ENCODE results near the gene PCDHGA12.
A peak's percentile ranks its signal among the peaks of the same experiment; 100 is the strongest.
"Not testable (repeated sequence)": the region's sequence is repeated elsewhere in the genome, so short reads cannot be mapped to it uniquely, and the experiment has no call there.

PCDHGA12 gene

DNA sequence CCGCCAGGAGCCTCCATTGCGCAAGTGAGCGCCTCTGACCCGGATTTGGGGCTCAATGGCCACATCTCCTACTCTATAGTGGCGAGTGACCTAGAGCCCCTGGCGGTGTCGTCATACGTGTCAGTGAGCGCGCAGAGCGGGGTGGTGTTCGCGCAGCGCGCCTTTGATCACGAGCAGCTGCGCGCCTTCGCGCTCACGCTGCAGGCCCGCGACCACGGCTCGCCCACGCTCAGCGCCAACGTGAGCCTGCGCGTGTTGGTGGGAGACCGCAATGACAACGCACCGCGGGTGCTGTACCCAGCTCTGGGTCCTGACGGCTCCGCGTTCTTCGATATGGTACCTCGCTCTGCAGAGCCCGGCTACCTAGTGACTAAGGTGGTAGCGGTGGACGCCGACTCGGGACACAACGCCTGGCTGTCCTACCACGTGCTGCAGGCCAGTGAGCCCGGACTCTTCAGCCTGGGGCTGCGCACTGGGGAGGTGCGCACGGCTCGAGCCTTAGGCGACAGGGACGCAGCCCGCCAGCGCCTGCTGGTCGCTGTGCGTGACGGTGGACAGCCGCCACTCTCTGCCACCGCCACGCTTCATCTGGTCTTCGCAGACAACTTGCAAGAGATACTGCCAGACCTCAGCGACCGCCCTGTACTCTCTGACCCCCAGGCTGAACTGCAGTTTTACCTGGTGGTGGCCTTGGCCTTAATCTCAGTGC is 20.6 kb upstream of the PCDHGA12 start:
- no peak for DNase-seq

DNA sequence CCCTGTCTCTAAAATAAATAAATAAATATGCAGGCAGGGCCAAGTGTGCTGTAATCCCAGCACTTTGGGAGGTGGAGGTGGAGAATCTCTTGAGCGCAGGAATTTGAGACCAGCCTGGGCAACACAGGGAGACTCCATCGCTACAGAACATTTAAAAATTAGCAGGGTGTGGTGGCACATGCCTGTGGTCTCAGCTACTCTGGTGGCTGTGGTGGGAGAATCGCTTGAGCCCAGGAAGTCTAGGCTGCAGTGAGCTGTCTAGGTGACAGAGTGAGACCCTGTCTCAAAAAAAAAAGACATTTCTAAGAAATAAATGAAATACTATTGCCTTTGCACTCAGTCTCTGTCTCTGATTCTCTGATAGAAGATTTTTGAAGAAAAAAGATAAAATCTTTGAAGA is 18.7 kb upstream of the PCDHGA12 start:
- no peak for DNase-seq

- DNase-seq = peak; percentile 65
These were observed 17.3 kb upstream of the PCDHGA12 start, which contains the start of gene PCDHGA10 for GRCh38 chr5:141412854-141413539. Gene PCDHGA10 (plus strand): TSS chr5:141412987. CDS start chr5:141413176, 189 bp downstream.

DNA sequence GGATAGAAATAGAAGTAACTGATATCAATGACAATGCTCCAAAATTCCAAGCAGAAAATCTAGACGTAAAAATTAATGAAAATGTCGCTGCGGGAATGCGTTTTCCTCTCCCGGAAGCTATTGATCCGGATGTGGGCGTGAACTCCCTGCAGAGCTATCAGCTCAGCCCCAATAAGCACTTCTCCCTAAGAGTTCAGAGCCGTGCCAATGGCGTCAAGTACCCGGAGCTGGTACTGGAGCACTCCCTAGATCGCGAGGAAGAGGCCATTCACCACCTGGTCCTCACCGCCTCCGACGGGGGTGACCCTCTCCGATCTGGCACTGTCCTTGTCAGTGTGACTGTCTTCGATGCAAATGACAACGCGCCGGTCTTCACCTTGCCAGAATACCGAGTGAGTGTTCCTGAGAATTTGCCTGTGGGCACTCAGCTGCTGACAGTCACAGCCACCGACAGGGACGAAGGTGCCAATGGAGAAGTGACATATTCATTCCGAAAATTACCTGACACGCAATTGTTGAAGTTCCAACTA is 16.7 kb upstream of the PCDHGA12 start:
- peak; percentile 7 for DNase-seq

DNA sequence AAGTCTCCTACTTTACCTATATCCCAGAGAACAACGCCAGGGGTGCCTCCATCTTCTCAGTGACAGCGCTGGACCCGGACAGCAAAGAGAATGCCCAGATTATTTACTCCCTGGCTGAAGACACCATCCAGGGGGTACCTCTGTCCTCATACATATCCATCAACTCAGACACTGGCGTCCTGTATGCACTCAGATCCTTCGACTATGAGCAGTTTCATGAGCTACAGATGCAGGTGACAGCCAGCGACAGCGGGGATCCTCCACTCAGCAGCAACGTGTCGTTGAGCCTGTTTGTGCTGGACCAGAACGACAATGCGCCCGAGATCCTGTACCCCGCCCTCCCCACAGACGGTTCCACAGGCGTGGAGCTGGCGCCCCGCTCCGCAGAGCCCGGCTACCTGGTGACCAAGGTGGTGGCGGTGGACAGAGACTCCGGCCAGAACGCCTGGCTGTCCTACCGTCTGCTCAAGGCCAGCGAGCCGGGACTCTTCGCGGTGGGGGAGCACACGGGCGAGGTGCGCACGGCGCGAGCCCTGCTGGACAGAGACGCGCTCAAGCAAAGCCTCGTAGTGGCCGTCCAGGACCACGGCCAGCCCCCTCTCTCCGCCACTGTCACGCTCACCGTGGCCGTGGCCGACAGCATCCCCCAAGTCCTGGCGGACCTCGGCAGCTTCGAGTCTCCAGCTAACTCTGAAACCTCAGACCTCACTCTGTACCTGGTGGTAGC is 15.6 kb upstream of the PCDHGA12 start:
- not testable (repeated sequence) for DNase-seq

DNA sequence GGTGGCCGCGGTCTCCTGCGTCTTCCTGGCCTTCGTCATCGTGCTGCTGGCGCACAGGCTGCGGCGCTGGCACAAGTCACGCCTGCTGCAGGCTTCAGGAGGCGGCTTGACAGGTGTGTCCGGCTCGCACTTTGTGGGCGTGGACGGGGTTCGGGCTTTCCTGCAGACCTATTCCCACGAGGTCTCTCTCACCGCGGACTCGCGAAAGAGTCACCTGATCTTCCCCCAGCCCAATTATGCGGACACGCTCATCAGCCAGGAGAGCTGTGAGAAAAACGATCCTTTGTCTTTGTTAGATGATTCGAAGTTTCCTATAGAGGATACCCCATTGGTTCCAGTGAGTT is 15.1 kb upstream of the PCDHGA12 start:
- not testable (repeated sequence) for DNase-seq

DNA sequence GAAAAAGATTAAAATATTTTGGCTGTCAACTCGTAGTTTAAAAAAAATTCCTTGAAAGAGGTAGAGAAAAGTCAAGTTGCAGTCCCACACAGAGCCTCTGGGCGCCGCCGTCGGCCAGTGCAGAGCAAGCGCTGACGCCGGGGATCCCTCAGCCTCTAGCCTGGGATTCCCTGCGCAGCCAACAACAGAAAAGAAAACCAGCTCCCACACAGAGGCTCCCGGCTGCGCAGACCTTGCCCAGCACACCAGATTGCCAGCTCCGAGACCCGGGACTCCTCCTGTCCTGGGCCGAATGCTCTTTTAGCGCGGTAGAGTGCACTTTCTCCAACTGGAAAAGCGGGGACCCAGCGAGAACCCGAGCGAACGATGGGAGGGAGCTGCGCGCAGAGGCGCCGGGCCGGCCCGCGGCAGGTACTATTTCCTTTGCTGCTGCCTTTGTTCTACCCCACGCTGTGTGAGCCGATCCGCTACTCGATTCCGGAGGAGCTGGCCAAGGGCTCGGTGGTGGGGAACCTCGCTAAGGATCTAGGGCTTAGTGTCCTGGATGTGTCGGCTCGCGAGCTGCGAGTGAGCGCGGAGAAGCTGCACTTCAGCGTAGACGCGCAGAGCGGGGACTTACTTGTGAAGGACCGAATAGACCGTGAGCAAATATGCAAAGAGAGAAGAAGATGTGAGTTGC is 12.7 kb upstream of the PCDHGA12 start, which contains the start of gene PCDHGB7:
Gene PCDHGB7, plus strand, starts transcription at position 184 of the 679 bp plus-strand sequence. Its CDS starts 183 bp downstream, at position 367.
- not testable (repeated sequence) for DNase-seq

DNA sequence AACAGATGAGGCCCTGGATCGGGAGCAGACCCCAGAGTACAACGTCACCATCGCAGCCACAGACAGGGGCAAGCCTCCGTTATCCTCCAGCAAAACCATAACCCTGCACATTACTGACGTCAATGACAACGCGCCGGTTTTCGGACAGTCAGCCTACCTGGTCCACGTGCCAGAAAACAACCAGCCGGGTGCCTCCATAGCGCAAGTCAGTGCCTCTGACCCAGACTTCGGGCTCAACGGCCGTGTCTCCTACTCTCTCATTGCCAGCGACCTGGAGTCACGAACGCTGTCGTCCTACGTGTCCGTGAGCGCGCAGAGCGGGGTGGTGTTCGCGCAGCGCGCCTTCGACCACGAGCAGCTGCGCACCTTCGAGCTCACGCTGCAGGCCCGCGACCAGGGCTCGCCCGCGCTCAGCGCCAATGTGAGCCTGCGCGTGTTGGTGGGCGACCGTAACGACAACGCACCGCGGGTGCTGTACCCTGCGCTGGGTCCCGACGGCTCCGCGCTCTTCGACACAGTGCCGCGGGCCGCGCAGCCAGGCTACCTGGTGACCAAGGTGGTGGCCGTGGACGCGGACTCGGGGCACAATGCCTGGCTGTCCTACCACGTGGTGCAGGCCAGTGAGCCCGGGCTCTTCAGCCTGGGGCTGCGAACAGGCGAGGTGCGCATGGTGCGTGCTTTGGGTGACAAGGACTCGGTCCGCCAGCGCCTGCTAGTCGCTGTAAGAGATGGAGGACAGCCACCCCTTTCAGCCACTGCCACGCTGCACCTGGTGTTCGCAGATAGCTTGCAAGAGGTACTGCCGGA is 11.0 kb upstream of the PCDHGA12 start:
- DNase-seq = no peak

DNA sequence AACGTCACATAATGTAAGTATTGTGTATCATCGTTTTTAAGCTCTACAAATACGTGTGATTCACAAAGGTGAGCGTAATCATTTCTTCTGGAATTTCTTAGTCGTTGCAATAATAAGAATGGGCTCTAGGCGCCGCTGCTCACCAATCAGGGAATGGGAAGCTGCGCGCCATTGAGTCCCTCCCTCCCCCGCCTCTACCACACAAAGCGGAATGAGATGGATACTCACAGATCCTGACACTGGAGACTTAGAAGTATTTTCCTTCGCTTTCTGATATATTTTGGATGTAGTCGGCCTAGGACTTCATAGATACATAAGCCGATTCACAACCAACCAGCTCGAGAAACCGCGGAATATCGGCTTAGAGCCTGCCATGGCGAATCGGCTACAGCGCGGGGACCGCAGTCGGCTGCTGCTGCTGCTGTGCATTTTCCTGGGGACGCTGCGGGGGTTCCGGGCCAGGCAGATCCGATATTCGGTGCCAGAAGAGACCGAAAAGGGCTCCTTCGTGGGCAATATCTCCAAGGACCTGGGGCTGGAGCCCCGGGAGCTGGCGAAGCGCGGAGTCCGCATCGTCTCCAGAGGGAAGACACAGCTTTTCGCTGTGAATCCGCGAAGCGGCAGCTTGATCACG is 9.3 kb upstream of the PCDHGA12 start, which contains the start of gene PCDHGA11:
Gene PCDHGA11, plus strand, starts transcription at position 197 of the 634 bp plus-strand sequence. Its CDS starts 177 bp downstream, at position 374.
- DNase-seq = no peak

DNA sequence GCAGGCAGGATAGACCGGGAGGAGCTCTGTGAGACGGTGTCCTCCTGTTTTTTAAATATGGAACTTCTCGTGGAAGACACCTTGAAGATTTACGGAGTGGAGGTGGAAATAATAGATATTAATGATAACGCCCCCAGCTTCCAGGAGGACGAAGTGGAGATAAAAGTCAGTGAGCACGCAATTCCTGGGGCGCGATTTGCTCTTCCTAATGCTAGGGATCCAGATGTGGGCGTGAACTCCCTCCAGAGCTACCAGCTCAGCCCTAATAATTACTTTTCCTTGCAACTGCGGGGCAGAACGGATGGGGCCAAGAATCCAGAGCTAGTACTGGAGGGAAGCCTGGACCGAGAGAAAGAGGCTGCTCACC is 8.8 kb upstream of the PCDHGA12 start:
- no peak for DNase-seq

DNA sequence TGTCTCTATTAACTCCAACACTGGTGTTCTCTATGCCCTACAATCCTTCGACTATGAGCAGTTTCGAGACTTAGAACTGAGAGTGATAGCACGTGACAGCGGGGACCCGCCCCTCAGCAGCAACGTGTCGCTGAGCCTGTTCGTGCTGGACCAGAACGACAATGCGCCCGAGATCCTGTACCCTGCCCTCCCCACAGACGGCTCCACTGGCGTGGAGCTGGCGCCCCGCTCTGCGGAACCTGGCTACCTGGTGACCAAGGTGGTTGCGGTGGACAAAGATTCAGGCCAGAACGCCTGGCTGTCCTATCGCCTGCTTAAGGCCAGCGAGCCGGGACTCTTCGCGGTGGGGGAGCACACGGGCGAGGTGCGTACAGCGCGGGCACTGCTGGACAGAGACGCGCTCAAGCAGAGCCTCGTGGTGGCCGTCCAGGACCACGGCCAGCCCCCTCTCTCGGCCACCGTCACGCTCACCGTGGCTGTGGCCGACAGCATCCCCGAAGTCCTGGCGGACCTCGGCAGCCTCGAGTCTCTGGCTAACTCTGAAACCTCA is 7.5 kb upstream of the PCDHGA12 start:
- DNase-seq = no peak

DNA sequence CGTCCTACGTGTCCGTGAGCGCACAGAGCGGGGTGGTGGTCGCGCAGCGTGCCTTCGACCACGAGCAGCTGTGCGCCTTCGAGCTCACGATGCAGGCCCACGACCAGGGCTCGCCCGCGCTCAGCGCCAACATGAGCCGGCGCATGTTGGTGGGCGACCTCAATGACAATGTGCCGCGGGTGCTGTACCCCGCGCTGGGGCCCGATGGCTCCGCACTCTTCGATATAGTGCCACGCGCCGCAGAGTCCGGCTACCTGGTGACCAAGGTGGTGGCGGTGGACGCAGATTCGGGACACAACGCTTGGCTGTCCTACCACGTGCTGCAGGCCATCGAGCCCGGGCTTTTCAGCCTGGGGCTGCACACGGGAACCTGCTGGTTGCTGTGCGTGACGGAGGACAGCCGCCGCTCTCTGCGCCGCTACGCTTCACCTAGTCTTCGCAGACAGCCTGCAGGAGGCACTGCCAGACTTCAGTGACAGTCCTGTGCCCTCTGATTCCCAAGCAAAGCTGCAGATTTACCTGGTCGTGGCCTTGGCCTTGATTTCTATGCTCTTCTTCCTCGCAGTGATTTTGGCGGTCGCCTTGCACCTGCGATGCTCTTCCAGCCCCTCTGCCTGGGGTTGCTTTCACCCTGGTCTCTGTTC is 2.4 kb upstream of the PCDHGA12 start:
- no peak for DNase-seq

- no peak for DNase-seq
These were observed 979 bp downstream of the PCDHGA12 start for GRCh38 chr5:141431286-141431685.

DNA sequence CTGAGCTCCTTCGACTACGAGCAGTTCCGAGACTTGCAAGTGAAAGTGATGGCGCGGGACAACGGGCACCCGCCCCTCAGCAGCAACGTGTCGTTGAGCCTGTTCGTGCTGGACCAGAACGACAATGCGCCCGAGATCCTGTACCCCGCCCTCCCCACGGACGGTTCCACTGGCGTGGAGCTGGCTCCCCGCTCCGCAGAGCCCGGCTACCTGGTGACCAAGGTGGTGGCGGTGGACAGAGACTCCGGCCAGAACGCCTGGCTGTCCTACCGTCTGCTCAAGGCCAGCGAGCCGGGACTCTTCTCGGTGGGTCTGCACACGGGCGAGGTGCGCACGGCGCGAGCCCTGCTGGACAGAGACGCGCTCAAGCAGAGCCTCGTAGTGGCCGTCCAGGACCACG is 2.0 kb downstream of the PCDHGA12 start:
- not testable (repeated sequence) for DNase-seq

- DNase-seq = not testable (repeated sequence)
These were observed 2.4 kb downstream of the PCDHGA12 start for GRCh38 chr5:141432726-141433125.

DNA sequence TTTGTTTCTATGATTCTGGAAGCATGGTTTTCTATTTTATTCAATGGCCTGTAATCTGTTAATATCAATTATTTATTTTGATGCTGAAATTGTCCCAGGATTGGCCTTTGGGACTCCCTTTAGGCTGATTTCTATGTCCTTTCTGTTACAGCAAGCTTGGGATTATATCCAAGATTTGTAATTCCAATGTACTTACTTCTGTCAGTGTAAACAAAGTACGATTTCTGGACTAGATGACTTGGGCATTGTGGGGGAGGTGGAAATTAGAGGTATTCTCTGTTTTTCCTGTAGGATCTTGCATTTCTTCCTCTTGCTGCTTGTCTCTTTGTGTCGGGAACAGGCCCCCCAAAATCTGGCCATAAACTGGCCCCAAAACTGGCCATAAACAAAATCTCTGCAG is 3.7 kb downstream of the PCDHGA12 start:
- DNase-seq = no peak

DNA sequence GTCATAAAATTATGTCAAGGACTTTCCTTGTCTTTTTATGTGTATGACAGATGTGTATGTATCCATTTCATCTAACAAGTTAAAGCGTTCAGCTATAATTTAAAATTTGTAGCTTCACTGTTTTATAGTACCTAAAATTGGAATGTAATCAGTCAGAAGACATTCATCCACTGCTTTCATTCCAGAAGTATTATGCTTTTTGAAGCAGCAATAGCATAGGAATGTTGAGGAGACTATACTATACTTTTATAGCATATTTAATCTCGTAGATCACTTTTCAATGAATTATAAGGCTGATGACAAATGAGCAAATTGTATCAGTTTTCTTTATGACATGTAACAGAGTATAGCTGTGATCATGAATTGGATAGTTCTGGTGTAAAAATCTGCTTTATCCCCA is 6.9 kb downstream of the PCDHGA12 start:
- DNase-seq = no peak

- no peak for DNase-seq
These were observed 9.3 kb downstream of the PCDHGA12 start for GRCh38 chr5:141439411-141440141.

DNA sequence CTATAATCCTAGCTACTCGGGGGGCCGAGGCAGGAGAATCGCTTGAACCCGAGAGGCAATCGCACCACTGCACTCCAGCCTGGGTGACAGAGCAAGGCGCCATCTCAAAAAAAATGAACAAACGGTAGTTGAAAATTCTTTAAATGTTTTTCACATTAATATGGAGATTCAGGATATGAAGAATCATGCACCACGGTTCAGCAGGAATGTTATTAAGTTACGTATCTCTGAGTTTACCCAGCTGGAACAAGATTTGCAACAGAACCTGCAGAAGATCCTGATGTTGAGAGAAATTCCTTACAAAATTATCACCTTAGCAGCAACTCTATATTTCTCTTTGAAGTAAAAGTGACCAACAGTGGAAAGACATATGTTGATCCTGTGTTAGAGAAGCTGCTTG is 10.0 kb downstream of the PCDHGA12 start:
- DNase-seq = no peak
